NCI-H1436 treated with DMSO at 0.1 percent for 48 hours (cell line): ENCODE measurements around the gene GTF2F2.
"Not testable (repeated sequence)": the region's sequence is repeated elsewhere in the genome, so short reads cannot be mapped to it uniquely, and the experiment has no call there.

Experiments used
- DNase-seq: peaks from one replicate; lab custom pipeline; 2025; lab: John Stamatoyannopoulos, UW

GTF2F2 gene

DNA sequence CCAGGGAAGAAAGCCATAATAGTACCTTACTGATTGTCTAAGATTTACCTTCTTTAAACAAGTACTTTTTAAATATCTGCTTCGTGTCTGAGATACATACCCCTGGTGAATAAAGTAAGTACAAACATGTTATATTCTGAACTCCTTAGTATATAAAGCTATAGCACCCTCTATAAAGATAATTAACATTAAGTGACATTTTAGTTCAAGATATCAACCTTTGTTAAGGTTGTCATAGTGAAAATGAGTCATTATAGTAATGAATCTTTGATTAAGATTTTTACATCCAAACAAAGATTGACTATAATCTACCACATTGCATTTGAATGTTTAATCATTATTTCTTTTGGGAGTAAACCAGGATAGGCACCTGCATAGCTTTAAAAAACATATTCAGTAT, 135.9 kb downstream of the GTF2F2 start:
- no peak for DNase-seq

DNA sequence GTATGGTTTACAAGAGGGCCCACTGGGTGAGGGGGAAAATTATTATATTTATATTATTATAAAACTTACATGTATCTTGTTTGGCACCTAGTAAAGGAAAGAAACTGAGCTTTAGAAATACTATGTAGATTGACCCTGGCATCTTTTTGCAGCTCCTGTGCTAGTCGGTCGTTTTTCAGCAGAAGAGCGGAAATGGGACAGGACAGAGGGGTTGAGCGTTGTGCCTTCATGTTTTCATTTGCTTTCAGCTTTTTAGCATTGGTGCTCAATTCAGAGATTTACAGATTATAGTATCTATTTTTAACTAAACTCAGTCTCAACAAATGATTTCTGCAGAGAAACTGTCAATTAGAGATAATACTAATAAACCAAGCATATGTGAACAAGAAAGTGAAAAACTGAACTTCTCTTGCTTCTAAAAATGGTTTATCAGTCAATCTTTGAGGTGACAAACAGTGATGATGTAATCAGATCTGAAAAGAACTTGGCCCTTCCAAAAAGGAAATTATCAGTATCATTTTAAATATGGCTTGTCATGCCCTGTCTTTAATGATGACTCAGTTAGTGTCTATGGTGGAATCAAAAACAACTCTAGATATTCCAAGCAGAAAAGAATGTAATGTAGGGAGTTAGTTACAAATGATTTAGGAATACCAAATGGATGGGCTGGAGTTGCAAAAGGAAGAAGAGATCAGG, 137.5 kb downstream of the GTF2F2 start:
- no peak for DNase-seq

DNA sequence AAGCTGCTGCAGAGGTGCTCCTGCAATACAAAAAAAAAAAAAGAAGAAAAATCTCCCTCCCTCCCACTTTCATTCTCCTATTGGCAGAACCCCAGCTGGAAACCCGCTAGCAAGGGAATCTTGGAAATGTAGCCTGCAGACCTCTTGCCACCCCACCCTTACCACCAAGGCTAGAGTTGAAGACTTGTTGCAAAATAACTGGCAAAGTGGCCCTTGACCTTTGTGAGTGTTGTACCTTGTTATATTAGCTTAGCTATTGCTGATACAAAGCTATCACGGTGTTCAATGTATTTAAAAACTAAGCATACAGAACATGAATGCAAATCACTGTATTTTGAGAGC, 138.0 kb downstream of the GTF2F2 start:
- DNase-seq, result no peak

DNA sequence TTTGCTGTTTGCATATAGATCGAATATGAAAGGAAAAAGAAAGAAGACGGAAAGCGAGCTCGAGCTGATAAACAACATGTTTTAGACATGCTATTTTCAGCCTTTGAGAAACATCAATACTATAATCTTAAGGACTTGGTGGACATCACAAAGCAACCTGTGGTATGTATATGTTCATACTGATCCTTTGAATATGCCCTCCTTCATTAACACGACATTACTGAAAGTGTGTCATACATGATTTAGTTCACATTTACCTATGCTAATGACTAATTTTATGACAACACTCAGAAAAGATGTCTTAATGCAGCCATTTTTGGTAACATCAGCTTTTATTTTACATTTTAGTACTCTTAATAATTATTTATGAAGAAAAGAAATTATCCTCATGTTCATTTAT, 146.9 kb downstream of the GTF2F2 start:
- DNase-seq, result no peak

DNA sequence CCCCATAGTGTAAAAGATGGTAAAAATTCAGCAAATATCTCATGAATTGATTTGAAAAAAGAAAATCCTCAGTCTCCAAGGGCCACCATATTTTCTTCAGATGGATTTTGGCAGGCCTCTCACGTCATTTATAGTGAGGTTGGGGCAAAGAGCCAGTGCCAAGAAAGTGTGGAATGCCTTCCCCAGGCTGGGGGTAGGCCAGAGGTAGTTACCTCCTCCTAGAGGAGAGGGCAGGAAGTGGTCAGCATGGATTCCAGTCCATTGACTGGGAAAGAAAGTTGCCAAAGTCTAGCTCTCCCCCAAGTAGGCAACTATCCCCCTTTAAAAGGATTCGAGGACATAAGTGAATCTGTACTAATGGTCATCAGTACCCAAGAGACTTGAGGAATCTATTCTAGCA, 148.9 kb downstream of the GTF2F2 start:
- no peak for DNase-seq

DNA sequence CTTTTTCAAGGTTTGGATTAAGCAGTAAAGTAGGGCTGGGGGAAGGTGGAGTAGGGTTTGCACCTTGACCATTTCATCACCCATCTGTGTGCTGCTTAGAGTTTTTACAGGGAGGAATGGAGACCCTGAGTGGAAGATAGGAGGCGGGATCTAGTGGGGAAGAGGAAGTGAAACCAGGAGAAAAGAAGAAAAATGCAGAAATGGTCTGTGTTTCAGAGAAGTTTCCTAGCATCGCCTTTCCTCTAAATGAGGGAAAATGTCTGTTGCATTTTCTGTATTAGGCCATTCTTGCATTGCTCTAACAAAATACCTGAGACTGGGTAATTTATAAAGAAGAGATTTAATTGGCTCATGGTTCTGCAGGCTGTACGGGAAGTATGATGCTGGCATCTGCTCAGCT, 156.6 kb downstream of the GTF2F2 start:
- no peak for DNase-seq

DNA sequence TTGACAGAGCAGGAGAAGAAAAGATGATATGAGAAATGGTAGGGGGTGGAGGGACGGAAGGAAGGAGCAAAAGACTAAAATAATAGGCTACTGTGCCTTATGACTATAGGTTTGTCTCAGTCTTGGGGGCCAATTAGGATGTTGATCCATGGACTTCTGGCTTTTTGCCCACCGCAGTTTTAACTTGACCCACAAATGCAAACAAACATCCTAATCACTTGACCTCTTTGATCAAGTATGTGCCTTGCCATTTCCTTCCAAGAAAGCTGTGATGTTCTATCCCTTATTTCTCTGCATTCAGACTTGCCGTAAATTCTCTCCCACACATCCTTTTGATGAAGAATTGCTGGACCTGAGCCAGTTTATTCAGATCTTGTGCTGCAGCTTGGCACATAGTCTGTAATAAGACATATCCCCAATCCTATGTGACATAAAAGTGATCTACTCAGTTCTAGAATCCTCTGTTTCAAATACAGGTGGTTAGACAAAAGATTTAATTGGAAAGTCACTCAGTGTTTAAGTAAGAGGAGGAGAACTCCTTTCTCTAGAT, 157.9 kb downstream of the GTF2F2 start:
- DNase-seq, result no peak

DNA sequence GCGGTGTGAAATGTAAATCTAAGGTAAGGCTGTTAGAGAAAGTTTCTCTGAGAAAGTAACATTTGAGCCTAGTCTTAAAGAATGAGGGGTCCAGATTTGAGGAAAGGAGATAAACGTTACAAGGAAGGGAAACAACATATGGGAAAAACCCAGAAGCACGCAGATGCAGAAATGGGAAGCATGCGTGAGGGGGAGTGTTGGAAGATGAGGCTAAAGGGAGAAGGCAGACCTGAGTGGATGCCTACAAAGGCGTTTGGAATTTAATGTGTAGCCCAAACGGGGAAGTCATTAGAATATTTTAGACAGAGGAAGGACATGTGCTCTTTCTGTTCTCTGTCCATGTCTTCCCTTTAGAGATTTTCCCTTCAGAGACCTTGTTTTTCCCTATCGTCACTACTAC, 159.7 kb downstream of the GTF2F2 start:
- no peak for DNase-seq

DNA sequence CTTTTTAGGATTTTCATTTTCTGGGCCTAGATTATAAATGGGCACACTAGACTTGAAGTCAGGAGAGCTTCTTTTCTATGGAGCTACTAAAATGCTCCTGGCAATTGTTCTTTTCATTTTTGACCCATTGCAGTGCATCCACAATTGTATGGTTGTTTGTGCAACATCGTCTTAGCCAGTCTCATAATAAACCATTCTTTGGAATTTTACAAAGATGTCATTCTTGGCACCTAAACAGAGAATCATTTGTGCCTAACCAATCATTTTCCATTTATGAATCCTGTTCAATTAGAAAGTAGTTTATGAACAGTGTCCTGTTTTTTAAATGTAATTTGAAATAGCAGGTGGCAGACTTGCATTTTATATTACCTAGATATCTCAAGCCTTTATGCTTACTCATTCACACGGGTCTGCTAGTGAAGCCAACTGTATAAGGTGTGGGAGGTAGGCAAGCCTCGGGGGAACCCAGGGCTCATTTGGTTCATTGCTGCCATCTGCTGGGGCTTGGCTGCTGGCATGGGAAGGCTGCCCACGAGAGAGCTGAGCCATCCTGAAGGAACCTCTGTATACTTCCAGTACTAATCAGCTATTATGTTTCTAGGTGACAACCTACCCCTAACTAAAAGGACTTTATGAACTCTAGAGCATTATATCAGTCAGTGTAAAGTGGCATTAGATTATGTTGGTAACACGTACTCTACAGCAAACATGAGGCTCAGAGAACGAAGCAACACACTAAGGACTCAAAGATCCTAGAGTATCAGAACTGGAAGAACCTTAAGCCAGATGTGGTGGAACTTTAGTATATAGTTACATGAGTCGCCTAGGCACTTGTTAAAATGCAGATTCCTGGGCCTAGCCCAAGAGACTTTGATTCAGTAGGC, 160.7 kb downstream of the GTF2F2 start:
- DNase-seq, result peak; percentile 11

DNA sequence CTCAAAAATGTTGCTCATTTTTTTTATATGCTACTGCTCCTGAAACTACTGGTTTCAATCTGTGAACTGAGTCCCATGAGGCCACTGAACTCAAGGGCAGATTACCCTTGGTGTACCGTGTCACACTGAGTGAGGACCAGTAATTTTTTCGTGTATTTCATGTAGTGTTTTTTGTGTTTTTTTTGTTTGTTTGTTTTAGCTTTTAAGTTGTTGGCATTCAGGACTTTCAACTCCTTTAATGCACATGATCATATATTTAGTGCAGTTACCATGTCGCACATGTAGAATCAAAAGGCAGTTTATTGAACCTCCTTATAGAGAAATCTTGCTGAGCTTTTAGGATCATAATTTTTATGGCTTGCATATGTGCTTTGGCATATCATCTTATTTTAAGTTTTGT, 162.7 kb downstream of the GTF2F2 start:
- DNase-seq, result no peak

DNA sequence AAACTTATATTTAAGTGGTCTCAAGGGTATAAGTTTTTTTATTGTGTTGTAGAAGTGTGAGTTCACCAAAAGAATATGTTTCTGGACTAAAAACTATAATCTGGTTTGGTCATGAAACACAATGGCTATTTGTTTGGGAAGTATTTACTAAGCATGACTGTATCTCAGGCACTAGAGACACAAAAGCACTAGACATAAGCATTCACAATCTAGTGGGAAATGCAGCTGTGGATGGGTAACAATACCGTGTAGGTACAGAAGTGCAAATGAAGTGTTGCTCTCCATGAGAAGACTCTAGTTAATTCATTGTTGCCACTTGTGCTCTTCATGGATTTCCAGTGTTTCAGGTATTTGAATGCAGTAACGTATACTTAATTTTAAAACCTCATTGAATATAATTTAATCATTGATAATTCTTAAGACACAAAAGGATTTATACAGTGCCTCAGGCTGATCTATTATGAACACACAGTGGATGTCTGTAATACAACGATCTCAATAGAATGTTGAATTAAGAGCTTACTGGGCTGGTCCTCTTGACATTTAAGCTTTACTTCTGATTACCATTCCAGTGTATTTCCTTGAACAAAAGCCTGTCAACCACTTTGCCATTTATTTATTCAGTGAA, 169.7 kb downstream of the GTF2F2 start:
- no peak for DNase-seq

DNA sequence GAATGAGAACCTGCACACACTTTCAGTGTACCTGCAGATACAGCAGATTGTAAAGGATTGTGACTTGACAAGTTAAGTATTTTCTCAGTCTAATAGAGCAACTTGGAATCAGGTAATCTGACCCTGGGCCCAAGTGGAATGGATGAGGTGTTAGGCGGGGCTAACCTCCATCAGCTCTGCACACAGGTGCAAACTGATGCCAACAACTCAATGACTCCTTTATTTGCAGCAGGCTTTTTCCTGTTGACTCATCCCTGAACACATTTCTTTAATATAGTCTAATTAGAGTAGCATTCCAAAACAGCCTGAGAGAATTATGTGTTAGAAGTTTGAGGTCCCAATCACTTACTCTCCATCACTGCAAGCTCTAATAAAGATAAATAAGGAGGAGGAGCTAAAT, 171.9 kb downstream of the GTF2F2 start:
- DNase-seq, result no peak

DNA sequence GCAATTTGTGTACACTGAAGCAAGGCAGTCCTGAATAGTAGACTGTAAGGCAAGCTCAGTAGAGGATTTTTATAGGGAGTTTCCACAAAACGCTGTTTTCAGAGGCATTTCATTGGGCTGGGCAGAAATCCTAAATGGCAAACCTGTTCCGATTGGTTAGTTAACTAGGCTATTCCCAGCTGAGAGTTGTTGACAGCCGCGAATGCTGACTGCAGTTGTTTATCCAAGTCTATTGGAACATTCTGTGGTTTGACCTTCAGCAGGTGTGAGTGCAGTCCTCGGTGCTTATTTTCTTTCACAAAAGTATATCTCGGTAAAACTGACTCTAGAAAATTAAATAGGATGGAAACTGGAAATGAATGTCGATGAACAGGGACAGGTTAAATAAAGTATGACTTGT, 175.2 kb downstream of the GTF2F2 start:
- DNase-seq, result no peak

DNA sequence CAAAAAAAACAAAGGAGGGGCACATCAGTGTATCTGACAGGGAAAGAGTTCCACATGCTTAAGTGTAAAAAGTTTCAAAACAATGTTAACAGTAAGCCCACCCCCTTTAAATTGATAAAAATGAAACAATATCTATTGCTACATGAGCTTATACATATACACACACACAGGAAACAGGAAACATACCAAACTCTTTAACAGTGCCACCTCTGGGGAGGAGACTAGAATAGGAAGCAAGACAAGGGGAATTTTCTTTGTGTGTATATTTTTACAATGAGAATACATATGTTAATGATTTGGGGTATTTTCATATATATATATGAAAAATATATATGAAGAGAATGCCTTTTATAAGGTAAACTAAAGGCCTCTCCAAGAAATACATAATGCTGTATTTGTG, 175.9 kb downstream of the GTF2F2 start:
- no peak for DNase-seq

DNA sequence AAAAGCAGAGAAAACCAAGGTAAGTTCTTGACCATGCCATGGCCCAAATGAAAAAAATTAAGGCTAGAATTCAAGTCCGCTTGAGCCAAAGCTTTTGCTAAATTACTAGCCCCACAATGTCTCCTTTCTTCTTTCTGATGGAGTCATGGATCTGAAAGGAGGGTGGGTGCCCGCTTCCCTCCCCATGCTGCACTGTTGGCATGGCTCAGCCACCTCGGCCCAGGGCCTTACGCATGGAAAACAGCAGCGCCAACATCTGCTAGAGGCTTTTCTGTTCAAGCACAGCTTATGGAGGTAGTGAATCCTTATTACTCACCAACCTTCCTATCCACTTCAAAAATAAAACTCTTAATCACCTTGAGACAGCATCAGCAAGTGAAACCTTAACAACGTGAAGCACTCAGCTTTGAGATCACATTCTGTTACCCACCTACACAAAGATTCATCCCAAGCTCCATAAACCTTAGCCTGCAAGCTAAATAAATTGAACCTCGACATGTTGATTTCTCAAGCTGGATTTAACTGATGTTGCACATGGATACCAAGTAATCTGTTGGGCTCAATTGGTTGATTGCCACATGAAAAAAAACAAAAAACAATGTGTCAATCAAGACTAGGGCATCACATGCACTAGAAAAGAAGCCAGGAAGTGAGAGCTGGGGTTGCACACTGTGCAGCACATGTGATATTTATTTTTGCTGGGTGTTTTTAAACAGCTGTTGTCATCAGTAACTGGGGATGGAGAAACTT, 177.3 kb downstream of the GTF2F2 start:
- DNase-seq, result no peak

DNA sequence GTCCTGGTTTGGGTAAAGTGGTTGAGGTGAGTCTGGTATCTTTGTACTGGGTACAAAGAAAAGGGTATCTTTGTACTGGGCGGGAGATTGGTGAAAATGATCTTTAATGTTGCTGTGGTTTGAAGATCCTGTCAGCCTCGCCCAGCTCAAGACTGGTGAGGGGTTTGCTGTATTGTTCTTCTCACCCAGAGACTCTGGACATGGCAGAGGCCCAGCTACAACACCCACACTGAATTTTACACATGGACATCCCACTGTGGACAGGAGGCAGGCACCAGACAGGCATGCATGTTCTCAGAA, 177.8 kb downstream of the GTF2F2 start:
- DNase-seq, result no peak

DNA sequence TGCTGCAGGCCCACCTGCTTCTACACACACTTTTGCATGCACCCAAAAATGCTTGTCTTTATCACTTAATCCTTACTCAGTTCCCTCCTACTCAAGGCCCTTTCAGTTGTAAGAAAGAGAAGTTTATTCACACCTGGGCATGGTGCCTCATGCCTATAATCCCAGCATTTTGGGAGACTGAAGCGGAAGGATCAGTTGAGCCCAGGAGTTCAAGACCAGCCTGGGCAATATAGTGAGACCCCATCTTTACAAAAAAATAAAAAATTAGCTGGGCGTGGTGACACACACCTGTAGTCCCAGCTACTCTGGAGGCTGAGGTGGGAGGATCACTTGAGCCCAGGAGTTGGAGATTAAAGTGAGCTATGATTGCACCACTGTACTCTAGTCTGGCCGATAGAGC, 178.2 kb downstream of the GTF2F2 start:
- DNase-seq, result not testable (repeated sequence)

DNA sequence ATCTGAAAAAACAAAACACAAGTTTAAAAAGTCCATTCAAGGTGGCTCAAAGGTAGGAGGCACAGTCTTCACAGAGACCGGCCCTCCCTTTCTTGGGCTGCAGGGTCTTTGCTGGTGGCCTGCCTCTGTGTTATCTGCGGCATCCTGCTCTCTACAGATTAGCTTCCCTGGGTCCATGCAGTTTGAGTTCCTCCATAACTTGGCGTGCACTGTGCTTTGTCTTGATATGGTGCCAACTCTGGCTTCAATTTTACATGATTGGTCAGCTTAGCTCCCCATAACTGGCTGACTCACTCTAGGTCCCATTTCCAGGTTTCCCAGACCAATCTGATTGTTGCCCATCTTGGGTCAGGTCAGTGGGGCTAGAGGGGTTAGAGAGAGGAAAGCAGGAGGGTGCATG, 178.9 kb downstream of the GTF2F2 start:
- DNase-seq, result no peak

DNA sequence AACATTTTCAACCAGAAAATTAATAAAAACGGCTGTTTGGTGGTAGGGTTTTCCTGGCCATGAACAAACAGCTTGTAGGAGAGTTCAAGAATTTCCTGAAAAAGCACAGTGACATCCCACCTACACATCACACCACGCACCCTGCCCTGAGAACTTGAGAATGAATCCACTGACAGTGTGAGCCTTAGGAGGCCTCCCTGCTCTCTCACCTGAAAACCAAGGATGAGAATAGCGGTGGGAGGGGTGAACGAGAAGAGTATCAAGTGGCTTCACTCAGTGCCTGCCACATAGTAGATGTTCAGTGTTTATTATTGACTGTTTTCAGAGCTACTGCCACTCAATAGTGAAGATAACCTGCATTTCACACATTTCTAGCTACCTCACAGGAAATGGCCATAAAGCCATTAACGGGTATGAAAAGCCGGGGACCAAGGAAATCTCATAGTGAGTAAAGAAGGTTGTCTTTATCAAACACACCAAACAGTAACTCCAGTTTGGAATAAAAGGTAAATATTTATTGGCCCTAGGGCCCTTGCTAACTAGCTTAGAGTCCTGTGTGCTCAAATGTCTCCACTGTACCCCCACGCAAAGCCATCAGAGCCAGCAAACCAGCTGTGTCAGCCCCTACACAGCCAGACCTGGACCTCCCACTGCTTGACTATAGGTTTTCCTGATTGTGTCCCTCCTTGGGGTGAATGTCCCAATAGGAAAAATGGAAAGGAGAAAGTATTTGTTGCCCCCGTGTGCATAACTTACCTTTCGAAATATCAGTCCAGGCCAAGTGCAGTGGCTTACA, 180.1 kb downstream of the GTF2F2 start:
- DNase-seq, result no peak

DNA sequence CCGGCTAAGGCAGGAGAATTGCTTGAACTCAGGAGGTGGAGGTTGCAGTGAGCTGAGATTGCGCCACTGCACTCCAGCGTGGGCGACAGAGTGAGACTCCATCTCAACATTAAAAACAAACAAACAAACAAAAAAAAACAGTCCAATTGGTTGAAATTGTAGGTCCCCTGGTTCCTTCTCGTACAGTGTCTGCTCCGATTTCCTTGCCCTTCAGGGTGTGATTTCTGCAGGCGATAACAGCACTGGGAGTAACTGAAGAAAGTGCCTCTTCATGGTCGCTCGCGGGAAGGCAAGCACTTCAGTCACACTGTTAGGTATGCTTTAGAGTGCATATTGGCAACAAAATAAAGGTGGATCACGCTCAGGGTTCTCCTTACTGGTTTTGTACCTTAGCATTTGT, 181.0 kb downstream of the GTF2F2 start:
- no peak for DNase-seq

DNA sequence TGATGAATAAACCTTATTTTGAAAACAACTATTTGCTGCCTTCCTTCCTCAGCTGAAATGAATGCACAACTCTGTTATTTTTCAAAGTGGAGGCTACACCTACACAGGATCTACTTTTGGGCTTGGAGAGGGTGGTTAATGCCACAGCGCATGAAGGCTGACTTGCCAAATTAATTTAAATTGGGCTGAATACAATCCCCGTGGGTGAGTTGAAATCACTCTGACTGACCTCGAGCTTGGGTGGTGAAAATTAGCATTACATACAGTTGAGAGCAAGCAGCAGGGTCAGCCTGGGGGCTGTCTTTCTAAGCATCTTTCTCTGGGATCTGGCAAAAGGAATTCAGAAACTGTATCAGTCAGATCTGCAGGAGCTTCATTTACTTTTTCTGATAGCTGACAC, 182.2 kb downstream of the GTF2F2 start:
- no peak for DNase-seq

DNA sequence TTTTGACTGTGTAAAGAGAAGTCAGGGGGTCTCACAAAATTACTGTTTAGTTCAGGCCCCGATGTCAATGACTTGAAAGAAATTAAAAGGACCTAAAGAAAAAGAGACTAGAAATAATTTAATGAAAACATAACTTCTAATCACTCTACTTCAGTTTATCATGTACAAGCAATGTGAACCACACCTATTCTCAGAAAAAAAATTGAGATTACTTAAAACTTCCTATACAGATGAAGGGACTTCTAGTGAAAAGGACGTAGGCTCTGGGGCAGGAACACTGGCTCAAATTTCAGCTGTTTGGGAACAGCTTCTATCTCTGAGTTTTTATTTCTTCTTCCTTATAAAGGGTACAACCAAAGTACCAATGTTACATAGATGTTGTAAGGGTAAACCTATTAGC, 182.7 kb downstream of the GTF2F2 start:
- no peak for DNase-seq
